Keratinocyte (primary cell): ENCODE data around the gene UGT1A4. TPM values are rescaled to one million over a fixed set of nuclear protein-coding genes. Genes with fewer than 3 reads are reported as not detected.
"Not testable (repeated sequence)": the region's sequence is repeated elsewhere in the genome, so short reads cannot be mapped to it uniquely, and the experiment has no call there.

ENCODE experiments used
- DNase-seq: peaks from one replicate; pipeline ENCODE4 v3.0.0-alpha.2; 2011; ENCODE audit warnings: low read depth, missing footprints, low spot score
- FAIRE-seq: peaks from 2 replicates; lab custom pipeline; 2011; peaks lifted over from hg19 to GRCh38; lab: Jason Lieb, UNC
- H2AFZ ChIP-seq: 2 replicates; pipeline ENCODE4 v1.6.0; 2012; ENCODE audit warnings: low read length, control low read depth, inconsistent platforms; ENCODE audit not compliant: control insufficient read depth
- H3K27ac ChIP-seq: 2 replicates; pipeline ENCODE4 v1.5.1; 2011; ENCODE audit warnings: low read length; ENCODE audit not compliant: control insufficient read depth, insufficient read depth
- H3K27me3 ChIP-seq: 3 replicates; pipeline ENCODE4 v1.6.0; 2011; ENCODE audit warnings: low read length; ENCODE audit not compliant: control insufficient read depth, insufficient read depth; ENCODE audit errors: extremely low read depth
- H3K36me3 ChIP-seq, 2 experiments: 2 replicates in 1 of 2; 3 replicates in 1 of 2; pipeline ENCODE4 v1.5.1; 2011; ENCODE audit warnings: low read length in 2 of 2, mild to moderate bottlenecking in 1 of 2; ENCODE audit not compliant: control insufficient read depth in 2 of 2, insufficient read depth in 2 of 2; ENCODE audit errors: extremely low read depth in 1 of 2
- H3K4me1 ChIP-seq: 3 replicates; pipeline ENCODE4 v1.5.1; 2011; ENCODE audit warnings: low read length; ENCODE audit not compliant: control insufficient read depth, insufficient read depth; ENCODE audit errors: extremely low read depth
- H3K4me2 ChIP-seq: 3 replicates; pipeline ENCODE4 v1.6.0; 2011; ENCODE audit warnings: low read depth, low read length; ENCODE audit not compliant: control insufficient read depth, insufficient read depth; ENCODE audit errors: extremely low read depth
- H3K4me3 ChIP-seq, 3 experiments: fragments of 200-600 bp in 1 of 3; sonication (generic) in 1 of 3; 2 replicates in 2 of 3; 3 replicates in 1 of 3; pipeline ENCODE4 v1.5.1; 2011 to 2016; ENCODE audit warnings: low read length in 3 of 3, mild to moderate bottlenecking in 3 of 3, control low read depth in 2 of 3, inconsistent platforms in 1 of 3, low read depth in 1 of 3, mixed read lengths in 1 of 3, mixed run types in 1 of 3, moderate library complexity in 1 of 3; ENCODE audit not compliant: control insufficient read depth in 2 of 3, insufficient read depth in 2 of 3; ENCODE audit errors: extremely low read depth in 1 of 3
- H3K79me2 ChIP-seq: 2 replicates; pipeline ENCODE4 v1.6.0; 2012; ENCODE audit warnings: low read length; ENCODE audit not compliant: control insufficient read depth, insufficient read depth
- H3K9ac ChIP-seq: 3 replicates; pipeline ENCODE4 v1.6.0; 2011; ENCODE audit warnings: low read length; ENCODE audit not compliant: control insufficient read depth, insufficient read depth; ENCODE audit errors: extremely low read depth
- H3K9me1 ChIP-seq: 3 replicates; pipeline ENCODE4 v1.6.0; 2011; ENCODE audit warnings: low read length; ENCODE audit not compliant: control insufficient read depth, insufficient read depth; ENCODE audit errors: extremely low read depth
- H3K9me3 ChIP-seq: 2 replicates; pipeline ENCODE4 v1.5.1; 2012; ENCODE audit warnings: low read depth, low read length; ENCODE audit not compliant: control insufficient read depth
- H4K20me1 ChIP-seq: 3 replicates; pipeline ENCODE4 v1.6.0; 2011; ENCODE audit warnings: low read length; ENCODE audit not compliant: control insufficient read depth, insufficient read depth; ENCODE audit errors: extremely low read depth
- CTCF ChIP-seq, 3 experiments: IDR thresholded peaks in 1 of 3; conservative IDR thresholded peaks in 1 of 3; optimal IDR thresholded peaks in 1 of 3; 2 replicates in 2 of 3; 3 replicates in 1 of 3; pipeline versions ENCODE3 to v1.5.1; 2011; ENCODE audit warnings: low read length in 3 of 3, mild to moderate bottlenecking in 3 of 3, moderate library complexity in 2 of 3, control low read depth in 1 of 3, inconsistent platforms in 1 of 3; ENCODE audit not compliant: insufficient read depth in 2 of 3; ENCODE audit errors: extremely low read depth in 1 of 3
- EZH2 ChIP-seq: IDR thresholded peaks from one replicate; pipeline ENCODE4 v1.6.1; 2012; ENCODE audit warnings: inconsistent platforms, mild to moderate bottlenecking, low read length, moderate library complexity
- dilution Hi-C: fragments of 300-500 bp; cut with MboI; formaldehyde crosslinking; loops from one replicate; pipeline ENCODE4 v1.7.0; 2020; ENCODE audit warnings: low sequenced_read_pairs; ENCODE audit not compliant: extremely low pct_ligation_motif_present
- polyA plus RNA-seq, 5 experiments: library from polyadenylated mRNA; depleted of rRNA in 3 of 5; stranded (reverse) in 3 of 5; stranded (forward) in 1 of 5; unstranded in 1 of 5; fragments of >200 nt; gene quantifications; 1 replicate in 1 of 5; 2 replicates in 3 of 5; 3 replicates in 1 of 5; pipeline versions ENCODE4 v1.2.1 to v1.2.3, GENCODE V29; 2011 to 2012; ENCODE audit warnings: missing spikeins in 2 of 5, low read depth in 1 of 5, low replicate concordance in 1 of 5

UGT1A4 gene
- polyA plus RNA-seq, 1 donor (not counting 4 experiments of a cell fraction or from before 2014, with no cell fraction given): 2.4 TPM

- Histone ChIP-seq H2AFZ (no peak overlapping the region), H3K36me3 (peaks cover 0 to 1% of the 10 kb centered on the region in 2 experiments), H3K27ac (no peak overlapping the region), H3K9me1 (no peaks in the 10 kb centered on the region), H3K79me2 (peaks cover 14% of the 10 kb centered on the region), H4K20me1 (no peaks in the 10 kb centered on the region), H3K27me3 (no peaks in the 10 kb centered on the region), H3K9me3 (no peaks in the 10 kb centered on the region), H3K4me1 (no peaks in the 10 kb centered on the region), H3K9ac (no peak overlapping the region), H3K4me3 (no peak overlapping the region), H3K4me2 (no peak overlapping the region)
- DNase-seq (no peak), FAIRE-seq (peak; percentile 48)
- dilution Hi-C loops: no loop called here
- TF ChIP-seq CTCF (optimal IDR thresholded peaks at IDR 0.05 in 1 of 3, IDR thresholded peaks at IDR 0.05 in 1 of 3, conservative IDR thresholded peaks at IDR 0.05 in 1 of 3; ENCODE audit: extremely low read depth in 1 of 3, insufficient read depth in 2 of 3, low read length in 3 of 3) (no peak), EZH2 (no peak)
Observed at GRCh38 chr2:233745073-233745755, 26.7 kb downstream of the UGT1A4 start.

GRCh38 chr2:233745838-233746237 is 27.3 kb downstream of the UGT1A4 start:
- H3K36me3 ChIP-seq, H3K9me1 ChIP-seq, FAIRE-seq, H3K4me3 ChIP-seq, H3K4me1 ChIP-seq, DNase-seq, H3K9ac ChIP-seq, H2AFZ ChIP-seq, H4K20me1 ChIP-seq, dilution Hi-C loops, H3K9me3 ChIP-seq, H3K4me2 ChIP-seq, H3K27me3 ChIP-seq, H3K27ac ChIP-seq: not testable (repeated sequence)
- H3K79me2 ChIP-seq: peaks cover 14% of the 10 kb centered on the region
